NB4 (cell line): ENCODE data around the gene GINM1.

Source experiments
- MYC ChIP-seq: IDR thresholded peaks from 2 replicates; pipeline ENCODE4 v1.6.1; 2011; ENCODE audit warnings: low read depth, low read length
- POLR2A ChIP-seq: IDR thresholded peaks from 2 replicates; pipeline ENCODE4 v1.6.1; 2011; ENCODE audit warnings: mild to moderate bottlenecking; ENCODE audit not compliant: insufficient read length; ENCODE audit errors: extremely low read depth
- TF ChIP-seq, protein P1 (sequence below): IDR thresholded peaks from one replicate; pipeline ENCODE4 v1.5.1; 2012; ENCODE audit warnings: low read depth, low read length
- TF ChIP-seq, protein P2 (sequence below): IDR thresholded peaks from 2 replicates; pipeline ENCODE4 v1.6.1; 2011; ENCODE audit warnings: low read depth, low read length

DNA sequence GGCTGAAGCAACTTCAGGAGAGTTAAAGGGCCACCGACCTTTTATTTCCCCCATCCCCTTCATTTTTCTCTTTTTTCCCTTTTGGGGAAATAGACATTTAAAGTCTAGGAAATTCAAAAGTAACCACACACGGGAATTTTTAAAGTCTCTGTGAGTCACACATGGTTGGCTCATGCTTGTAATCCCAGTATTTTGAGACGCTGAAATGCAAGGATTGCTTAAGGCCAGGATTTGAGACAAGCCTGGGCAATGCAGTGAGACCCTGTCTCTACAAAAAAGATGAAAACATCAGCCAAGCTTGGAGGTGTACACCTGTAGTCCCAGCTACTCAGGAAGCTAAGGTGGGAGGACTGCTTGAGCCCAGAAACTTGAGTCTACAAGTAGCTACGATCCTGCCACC lies 48.2 kb downstream of the GINM1 start:
- TF ChIP-seq POLR2A, result no peak
- TF ChIP-seq, protein P1, sequence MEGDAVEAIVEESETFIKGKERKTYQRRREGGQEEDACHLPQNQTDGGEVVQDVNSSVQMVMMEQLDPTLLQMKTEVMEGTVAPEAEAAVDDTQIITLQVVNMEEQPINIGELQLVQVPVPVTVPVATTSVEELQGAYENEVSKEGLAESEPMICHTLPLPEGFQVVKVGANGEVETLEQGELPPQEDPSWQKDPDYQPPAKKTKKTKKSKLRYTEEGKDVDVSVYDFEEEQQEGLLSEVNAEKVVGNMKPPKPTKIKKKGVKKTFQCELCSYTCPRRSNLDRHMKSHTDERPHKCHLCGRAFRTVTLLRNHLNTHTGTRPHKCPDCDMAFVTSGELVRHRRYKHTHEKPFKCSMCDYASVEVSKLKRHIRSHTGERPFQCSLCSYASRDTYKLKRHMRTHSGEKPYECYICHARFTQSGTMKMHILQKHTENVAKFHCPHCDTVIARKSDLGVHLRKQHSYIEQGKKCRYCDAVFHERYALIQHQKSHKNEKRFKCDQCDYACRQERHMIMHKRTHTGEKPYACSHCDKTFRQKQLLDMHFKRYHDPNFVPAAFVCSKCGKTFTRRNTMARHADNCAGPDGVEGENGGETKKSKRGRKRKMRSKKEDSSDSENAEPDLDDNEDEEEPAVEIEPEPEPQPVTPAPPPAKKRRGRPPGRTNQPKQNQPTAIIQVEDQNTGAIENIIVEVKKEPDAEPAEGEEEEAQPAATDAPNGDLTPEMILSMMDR, result no peak
- TF ChIP-seq, protein P2, sequence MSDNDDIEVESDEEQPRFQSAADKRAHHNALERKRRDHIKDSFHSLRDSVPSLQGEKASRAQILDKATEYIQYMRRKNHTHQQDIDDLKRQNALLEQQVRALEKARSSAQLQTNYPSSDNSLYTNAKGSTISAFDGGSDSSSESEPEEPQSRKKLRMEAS, result no peak
- TF ChIP-seq MYC, result no peak
